ENCODE measurements around the gene BRAF.
"Not testable (repeated sequence)": the region's sequence is repeated elsewhere in the genome, so short reads cannot be mapped to it uniquely, and the experiment has no call there.

The BRAF gene

GRCh38 chr7:140927351-140927750, 2.6 kb upstream of the BRAF start:
- DNase-seq = peak; percentile 7 to 29
- no peak for TF ChIP-seq POLR2A (IDR thresholded peaks at IDR 0.05; ENCODE audit: low read length)
- TF ChIP-seq GATA1 (IDR thresholded peaks at IDR 0.05; ENCODE audit: low read depth, low read length) = no peak

GRCh38 chr7:140926021-140926817, 1.5 kb upstream of the BRAF start:
- peak in 1 of 2 experiments; percentile 11 for DNase-seq
- TF ChIP-seq GATA1 (IDR thresholded peaks at IDR 0.05; ENCODE audit: low read depth, low read length) (no peak), POLR2A (IDR thresholded peaks at IDR 0.05; ENCODE audit: low read length) (no peak)

- TF ChIP-seq GATA1 (IDR thresholded peaks at IDR 0.05; ENCODE audit: low read depth, low read length) (no peak), POLR2A (IDR thresholded peaks at IDR 0.05; ENCODE audit: low read length) (peak; percentile 30)
- DNase-seq = peak; percentile 88 to 92
Measured at GRCh38 chr7:140924019-140924820, 509 bp downstream of the BRAF start.

- DNase-seq = peak; percentile 50 to 69
- TF ChIP-seq POLR2A (IDR thresholded peaks at IDR 0.05; ENCODE audit: low read length) (no peak), GATA1 (IDR thresholded peaks at IDR 0.05; ENCODE audit: low read depth, low read length) (no peak)
Measured at GRCh38 chr7:140923358-140924006, 1.2 kb downstream of the BRAF start.

- peak in 1 of 2 experiments; percentile 15 for DNase-seq
- no peak for TF ChIP-seq POLR2A (IDR thresholded peaks at IDR 0.05; ENCODE audit: low read length)
- no peak for TF ChIP-seq GATA1 (IDR thresholded peaks at IDR 0.05; ENCODE audit: low read depth, low read length)
Measured at GRCh38 chr7:140922741-140923345, 1.9 kb downstream of the BRAF start.

- DNase-seq = no peak
- no peak for TF ChIP-seq POLR2A (IDR thresholded peaks at IDR 0.05; ENCODE audit: low read length)
- TF ChIP-seq GATA1 (IDR thresholded peaks at IDR 0.05; ENCODE audit: low read depth, low read length) = no peak
Measured at GRCh38 chr7:140920745-140921144, 4.0 kb downstream of the BRAF start.

- TF ChIP-seq POLR2A (IDR thresholded peaks at IDR 0.05; ENCODE audit: low read length) (no peak), GATA1 (IDR thresholded peaks at IDR 0.05; ENCODE audit: low read depth, low read length) (no peak)
- no peak for DNase-seq
Measured at GRCh38 chr7:140918236-140918635, 6.5 kb downstream of the BRAF start.

- TF ChIP-seq GATA1 (IDR thresholded peaks at IDR 0.05; ENCODE audit: low read depth, low read length) = no peak
- TF ChIP-seq POLR2A (IDR thresholded peaks at IDR 0.05; ENCODE audit: low read length) = no peak
Measured at GRCh38 chr7:140917258-140917657, 7.5 kb downstream of the BRAF start.

GRCh38 chr7:140915935-140916555, 8.7 kb downstream of the BRAF start:
- DNase-seq = no peak
- no peak for TF ChIP-seq GATA1 (IDR thresholded peaks at IDR 0.05; ENCODE audit: low read depth, low read length)
- no peak for TF ChIP-seq POLR2A (IDR thresholded peaks at IDR 0.05; ENCODE audit: low read length)

More at GRCh38 chr7:140917258-140917657, 7.5 kb downstream of the BRAF start:
- no peak for DNase-seq

GRCh38 chr7:140914083-140914482, 10.6 kb downstream of the BRAF start:
- TF ChIP-seq GATA1 (IDR thresholded peaks at IDR 0.05; ENCODE audit: low read depth, low read length) = no peak
- DNase-seq = no peak

GRCh38 chr7:140913596-140913928, 11.2 kb downstream of the BRAF start:
- not testable (repeated sequence) for DNase-seq

GRCh38 chr7:140911746-140912145, 13.0 kb downstream of the BRAF start:
- no peak for TF ChIP-seq POLR2A (IDR thresholded peaks at IDR 0.05; ENCODE audit: low read length)
- TF ChIP-seq GATA1 (IDR thresholded peaks at IDR 0.05; ENCODE audit: low read depth, low read length) = no peak
- no peak for DNase-seq

- TF ChIP-seq GATA1 (IDR thresholded peaks at IDR 0.05; ENCODE audit: low read depth, low read length) (no peak), POLR2A (IDR thresholded peaks at IDR 0.05; ENCODE audit: low read length) (no peak)
Measured at GRCh38 chr7:140909476-140910161, 15.1 kb downstream of the BRAF start.

More at GRCh38 chr7:140909476-140910161, 15.1 kb downstream of the BRAF start:
- DNase-seq = no peak

Data from erythroblast (primary cell).